H1 (cell line): ENCODE measurements around the gene PTGDS.

ENCODE experiments used
- PHF8 ChIP-seq: fragments of 200-600 bp; sonication (generic); conservative IDR thresholded peaks from 2 replicates; pipeline ENCODE4 v1.7.1; 2012; ENCODE audit warnings: low read depth, mild to moderate bottlenecking, inconsistent platforms, low read length, moderate library complexity
- POLR2A ChIP-seq, 2 experiments: IDR thresholded peaks; 1 replicate in 1 of 2; 2 replicates in 1 of 2; pipeline ENCODE4 v1.6.1; 2011; ENCODE audit warnings: low read depth in 2 of 2, low read length in 2 of 2, mild to moderate bottlenecking in 2 of 2; ENCODE audit errors: control extremely low read depth in 1 of 2
- POLR2AphosphoS5 ChIP-seq: IDR thresholded peaks from 2 replicates; pipeline ENCODE4 v1.6.1; 2011; ENCODE audit warnings: low read depth, low read length
- RXRA ChIP-seq: IDR thresholded peaks from 2 replicates; pipeline ENCODE4 v1.6.1; 2011; ENCODE audit warnings: low read depth, mild to moderate bottlenecking, low read length, moderate library complexity; ENCODE audit not compliant: insufficient read depth
- SRF ChIP-seq: IDR thresholded peaks from 2 replicates; pipeline ENCODE4 v1.6.1; 2011; ENCODE audit warnings: mild to moderate bottlenecking, low read depth, low read length, moderate library complexity
- YY1 ChIP-seq: IDR thresholded peaks from 2 replicates; pipeline ENCODE4 v1.6.1; 2011; ENCODE audit warnings: low read depth, mild to moderate bottlenecking, low read length
- TF ChIP-seq, protein P1 (sequence below), 3 experiments: IDR thresholded peaks; 1 replicate in 2 of 3; 2 replicates in 1 of 3; pipeline versions ENCODE4 v1.5.1 to v1.6.1; 2011; ENCODE audit warnings: low read length in 3 of 3, mild to moderate bottlenecking in 3 of 3, inconsistent platforms in 2 of 3, low read depth in 1 of 3, moderate library complexity in 1 of 3; ENCODE audit not compliant: insufficient read depth in 1 of 3; ENCODE audit errors: control extremely low read depth in 1 of 3

DNA sequence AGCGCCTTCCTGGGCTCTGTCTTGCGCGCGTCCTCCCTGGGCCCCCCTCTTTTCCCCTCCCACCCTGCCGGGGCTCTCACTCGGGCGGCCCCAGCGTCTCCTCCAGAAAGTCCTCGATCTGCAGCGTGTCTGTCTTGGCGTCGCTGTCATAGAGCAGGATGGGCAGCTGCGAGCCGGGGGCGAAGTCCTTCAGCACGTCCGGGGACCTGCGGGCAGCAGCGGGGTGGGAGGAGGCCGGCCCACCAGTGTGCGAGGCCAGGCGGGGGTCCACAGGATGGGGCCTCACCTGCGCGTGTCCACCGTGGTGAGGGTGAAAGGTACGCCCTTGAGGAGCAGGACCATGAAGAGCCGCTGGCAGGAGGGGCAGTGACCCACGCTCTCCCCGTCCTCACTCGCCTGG, 18.1 kb downstream of the PTGDS start:
- TF ChIP-seq YY1 (no peak), PHF8 (no peak), POLR2AphosphoS5 (no peak), SRF (no peak), POLR2A (IDR thresholded peaks at IDR 0.05; ENCODE audit: control extremely low read depth in 1 of 2, low read depth in 2 of 2, low read length in 2 of 2) (no peak), RXRA (no peak)
- TF ChIP-seq, protein P1, sequence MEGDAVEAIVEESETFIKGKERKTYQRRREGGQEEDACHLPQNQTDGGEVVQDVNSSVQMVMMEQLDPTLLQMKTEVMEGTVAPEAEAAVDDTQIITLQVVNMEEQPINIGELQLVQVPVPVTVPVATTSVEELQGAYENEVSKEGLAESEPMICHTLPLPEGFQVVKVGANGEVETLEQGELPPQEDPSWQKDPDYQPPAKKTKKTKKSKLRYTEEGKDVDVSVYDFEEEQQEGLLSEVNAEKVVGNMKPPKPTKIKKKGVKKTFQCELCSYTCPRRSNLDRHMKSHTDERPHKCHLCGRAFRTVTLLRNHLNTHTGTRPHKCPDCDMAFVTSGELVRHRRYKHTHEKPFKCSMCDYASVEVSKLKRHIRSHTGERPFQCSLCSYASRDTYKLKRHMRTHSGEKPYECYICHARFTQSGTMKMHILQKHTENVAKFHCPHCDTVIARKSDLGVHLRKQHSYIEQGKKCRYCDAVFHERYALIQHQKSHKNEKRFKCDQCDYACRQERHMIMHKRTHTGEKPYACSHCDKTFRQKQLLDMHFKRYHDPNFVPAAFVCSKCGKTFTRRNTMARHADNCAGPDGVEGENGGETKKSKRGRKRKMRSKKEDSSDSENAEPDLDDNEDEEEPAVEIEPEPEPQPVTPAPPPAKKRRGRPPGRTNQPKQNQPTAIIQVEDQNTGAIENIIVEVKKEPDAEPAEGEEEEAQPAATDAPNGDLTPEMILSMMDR (IDR thresholded peaks at IDR 0.05; ENCODE audit: control extremely low read depth in 1 of 3, insufficient read depth in 1 of 3, low read depth in 1 of 3, low read length in 3 of 3), result no peak
